NT2/D1 (cell line): ENCODE data around the gene DIP2C.

ENCODE experiments used
- SUZ12 ChIP-seq: IDR thresholded peaks from 2 replicates; pipeline ENCODE4 v1.6.1; 2011; ENCODE audit not compliant: insufficient read length, insufficient read depth; ENCODE audit errors: extremely low read depth
- YY1 ChIP-seq: IDR thresholded peaks from 2 replicates; pipeline ENCODE4 v1.6.1; 2011; ENCODE audit not compliant: insufficient read length, insufficient read depth
- ZNF274 ChIP-seq: IDR thresholded peaks from 2 replicates; pipeline ENCODE4 v1.6.1; 2011; ENCODE audit warnings: mild to moderate bottlenecking, low read depth, low read length

GRCh38 chr10:663831-664251, 25.6 kb downstream of the DIP2C start:
- TF ChIP-seq YY1 (no peak), ZNF274 (no peak), SUZ12 (no peak)
